NCI-H1048 (cell line): ENCODE results near the gene WDR46.
"Not testable (repeated sequence)": the region's sequence is repeated elsewhere in the genome, so short reads cannot be mapped to it uniquely, and the experiment has no call there.

Experiments used
- DNase-seq: peaks from one replicate; lab custom pipeline; 2025; lab: John Stamatoyannopoulos, UW

The WDR46 gene

GRCh38 chr6:33271117-33271467 lies 17.9 kb downstream of the WDR46 start:
- no peak for DNase-seq

- DNase-seq: no peak
Observed at GRCh38 chr6:33264015-33264414, 25.0 kb downstream of the WDR46 start.

GRCh38 chr6:33262490-33262889 lies 26.5 kb downstream of the WDR46 start:
- DNase-seq: not testable (repeated sequence)

GRCh38 chr6:33259032-33259431 lies 30.0 kb downstream of the WDR46 start:
- DNase-seq: no peak

- DNase-seq: no peak
Observed at GRCh38 chr6:33254591-33254990, 34.4 kb downstream of the WDR46 start.

- DNase-seq: no peak
Observed at GRCh38 chr6:33252759-33253158, 36.3 kb downstream of the WDR46 start.

- no peak for DNase-seq
Observed at GRCh38 chr6:33251395-33252012, 37.5 kb downstream of the WDR46 start.

GRCh38 chr6:33250731-33251130 lies 38.3 kb downstream of the WDR46 start:
- DNase-seq: no peak

GRCh38 chr6:33249732-33250630 lies 39.1 kb downstream of the WDR46 start:
- no peak for DNase-seq

GRCh38 chr6:33248932-33249731 lies 39.9 kb downstream of the WDR46 start:
- DNase-seq: peak; percentile 96

GRCh38 chr6:33248643-33248931 lies 40.5 kb downstream of the WDR46 start:
- no peak for DNase-seq

- peak; percentile 72 for DNase-seq
Observed at GRCh38 chr6:33247977-33248642, 40.9 kb downstream of the WDR46 start.

- no peak for DNase-seq
Observed at GRCh38 chr6:33243476-33243875, 45.6 kb downstream of the WDR46 start.

GRCh38 chr6:33241968-33242367 lies 47.1 kb downstream of the WDR46 start:
- no peak for DNase-seq

- DNase-seq: no peak
Observed at GRCh38 chr6:33237741-33238140, 51.3 kb downstream of the WDR46 start.

GRCh38 chr6:33236852-33237251 lies 52.2 kb downstream of the WDR46 start:
- no peak for DNase-seq

- no peak for DNase-seq
Observed at GRCh38 chr6:33236328-33236727, 52.7 kb downstream of the WDR46 start.

GRCh38 chr6:33235221-33235634 lies 53.8 kb downstream of the WDR46 start:
- DNase-seq: no peak
